HEK293 (cell line): ENCODE results near the gene KRTAP6-3.

Experiments
- CTCF ChIP-seq: fragments of 450-650 bp; formaldehyde crosslinking; IDR thresholded peaks from 2 replicates; pipeline ENCODE4 v1.5.1; 2016; ENCODE audit warnings: missing biosample characterization, missing genetic modification characterization
- HOXA7 ChIP-seq: sonication (generic); formaldehyde crosslinking; IDR thresholded peaks from 2 replicates; pipeline ENCODE4 v1.8.1; 2022; ENCODE audit warnings: missing genetic modification reagents, borderline replicate concordance
- ZNF138 ChIP-seq: fragments of 450-650 bp; formaldehyde crosslinking; IDR thresholded peaks from 2 replicates; pipeline ENCODE4 v1.5.1; 2016; ENCODE audit warnings: missing biosample characterization, missing genetic modification characterization, borderline replicate concordance

- no peak for TF ChIP-seq CTCF
- no peak for TF ChIP-seq ZNF138
- TF ChIP-seq HOXA7 (CRISPR knock-in tag), result no peak
These were observed 12.1 kb upstream of the KRTAP6-3 start for GRCh38 chr21:30580132-30580531.
